ENCODE measurements around the gene IGSF23.
A peak's percentile ranks its signal among the peaks of the same experiment; 100 is the strongest.

Gene IGSF23, protein sequence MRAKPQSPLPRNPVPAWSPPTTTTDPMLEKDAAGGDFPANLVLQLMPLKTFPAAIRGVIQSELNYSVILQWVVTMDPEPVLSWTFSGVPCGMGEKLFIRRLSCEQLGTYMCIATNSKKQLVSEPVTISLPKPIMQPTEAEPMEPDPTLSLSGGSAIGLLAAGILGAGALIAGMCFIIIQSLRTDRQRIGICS

DNA sequence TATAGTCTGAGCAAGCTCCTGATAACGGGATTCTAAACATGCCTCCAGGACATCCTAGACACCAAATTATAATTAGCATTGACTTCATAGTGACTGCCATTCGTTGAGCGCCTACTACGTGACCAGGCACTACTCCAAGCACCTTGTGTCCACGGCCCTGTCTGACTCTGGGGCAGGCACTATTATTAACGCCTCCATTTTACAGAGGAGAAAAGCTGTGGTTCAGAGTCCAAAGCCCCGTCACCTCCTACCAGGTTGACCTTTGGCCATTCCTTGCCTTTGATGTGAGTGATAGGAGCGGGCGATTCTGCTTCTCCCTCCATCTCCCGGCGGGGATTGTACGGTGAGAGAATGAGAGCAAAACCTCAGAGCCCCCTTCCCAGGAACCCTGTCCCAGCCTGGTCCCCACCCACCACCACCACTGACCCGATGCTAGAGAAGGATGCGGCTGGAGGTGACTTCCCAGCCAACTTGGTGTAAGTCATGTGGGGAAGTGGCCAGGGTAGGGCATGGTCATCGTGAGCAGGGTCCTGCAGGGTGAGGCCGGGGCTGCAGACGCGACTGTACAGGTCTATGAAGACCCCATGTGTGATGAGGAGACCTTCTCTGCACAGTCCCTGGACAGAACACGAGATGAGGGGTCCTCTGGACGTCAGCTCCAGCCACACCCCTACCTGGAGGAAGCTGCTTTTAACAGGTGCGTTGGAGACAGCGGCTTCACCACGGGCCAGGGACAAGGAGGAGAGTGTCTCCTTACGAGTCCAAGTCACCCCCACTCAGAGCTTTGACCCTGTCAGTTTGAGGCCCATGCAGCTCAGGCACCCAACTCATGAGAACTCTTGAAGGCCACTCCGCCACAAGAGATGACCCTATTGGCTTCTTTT is at the start of gene IGSF23:
Gene IGSF23, plus strand, starts transcription at position 269 of the 884 bp plus-strand sequence. Its CDS starts 83 bp downstream, at position 352.
- in situ Hi-C loops (cut with MboI; ENCODE audit: low pct_unique_long_range_greater_than_20kb, low sequenced_read_pairs) = no loop called here
- no peak for DNase-seq

DNA sequence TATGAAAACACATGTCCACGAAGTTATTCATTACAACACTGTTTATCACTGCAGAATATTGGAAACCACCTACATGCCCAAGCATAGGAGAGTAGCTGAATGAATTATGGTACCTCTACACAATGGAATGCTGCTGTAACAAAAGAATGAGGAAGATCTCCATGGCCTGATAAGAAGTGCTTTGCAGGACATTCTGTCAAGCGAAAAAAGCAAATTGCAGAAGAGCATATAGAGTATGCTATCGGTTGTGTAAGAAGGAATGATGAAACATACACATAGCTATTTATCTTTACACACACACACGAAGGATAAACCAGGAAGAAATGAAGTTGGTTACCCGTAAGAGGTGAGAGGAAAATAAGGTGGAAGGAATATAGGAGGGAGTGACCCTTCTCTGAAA is 46.4 kb upstream of the IGSF23 start:
- no peak for DNase-seq
- in situ Hi-C loops (cut with MboI; ENCODE audit: low pct_unique_long_range_greater_than_20kb, low sequenced_read_pairs) = no loop called here

DNA sequence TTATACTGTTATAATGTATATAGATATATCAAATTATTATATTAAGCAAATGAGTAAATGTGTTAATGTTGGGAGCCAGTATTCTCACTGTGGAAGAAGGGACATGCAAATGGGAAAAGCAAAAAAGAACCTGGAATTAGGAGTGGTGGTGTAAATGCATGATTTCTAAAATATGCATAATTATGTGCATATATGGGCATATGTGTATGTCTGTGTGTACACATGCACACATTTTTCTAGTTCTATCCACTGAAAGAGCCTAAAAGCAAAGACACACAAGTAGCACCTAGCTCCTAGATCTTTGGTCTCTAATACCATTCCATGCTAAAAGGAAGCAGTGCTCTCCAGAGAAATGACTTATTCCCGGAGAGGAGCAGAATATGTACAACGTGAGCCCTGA is 45.6 kb upstream of the IGSF23 start:
- in situ Hi-C loops (cut with MboI; ENCODE audit: low pct_unique_long_range_greater_than_20kb, low sequenced_read_pairs) = no loop called here
- no peak for DNase-seq

DNA sequence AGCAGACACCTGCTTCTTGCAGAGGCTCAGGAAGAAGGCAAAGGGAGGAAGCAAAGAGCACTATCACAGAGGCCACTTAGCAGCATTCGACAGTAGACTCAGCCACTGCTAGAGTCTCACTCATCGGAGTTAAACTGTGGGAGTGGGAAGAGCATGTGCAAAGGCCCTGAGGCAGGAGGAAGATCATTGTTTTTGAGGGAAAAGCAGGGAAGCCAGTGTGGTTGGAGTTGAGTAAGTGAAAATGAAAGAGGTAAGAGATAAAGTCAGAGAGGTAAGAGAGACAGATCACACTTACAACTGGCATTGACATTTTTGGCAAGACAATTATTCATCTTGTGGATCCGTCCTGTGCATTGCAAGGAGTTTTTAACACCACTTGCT is 42.8 kb upstream of the IGSF23 start:
- no peak for DNase-seq
- in situ Hi-C loops (cut with MboI; ENCODE audit: low pct_unique_long_range_greater_than_20kb, low sequenced_read_pairs) = no loop called here

DNA sequence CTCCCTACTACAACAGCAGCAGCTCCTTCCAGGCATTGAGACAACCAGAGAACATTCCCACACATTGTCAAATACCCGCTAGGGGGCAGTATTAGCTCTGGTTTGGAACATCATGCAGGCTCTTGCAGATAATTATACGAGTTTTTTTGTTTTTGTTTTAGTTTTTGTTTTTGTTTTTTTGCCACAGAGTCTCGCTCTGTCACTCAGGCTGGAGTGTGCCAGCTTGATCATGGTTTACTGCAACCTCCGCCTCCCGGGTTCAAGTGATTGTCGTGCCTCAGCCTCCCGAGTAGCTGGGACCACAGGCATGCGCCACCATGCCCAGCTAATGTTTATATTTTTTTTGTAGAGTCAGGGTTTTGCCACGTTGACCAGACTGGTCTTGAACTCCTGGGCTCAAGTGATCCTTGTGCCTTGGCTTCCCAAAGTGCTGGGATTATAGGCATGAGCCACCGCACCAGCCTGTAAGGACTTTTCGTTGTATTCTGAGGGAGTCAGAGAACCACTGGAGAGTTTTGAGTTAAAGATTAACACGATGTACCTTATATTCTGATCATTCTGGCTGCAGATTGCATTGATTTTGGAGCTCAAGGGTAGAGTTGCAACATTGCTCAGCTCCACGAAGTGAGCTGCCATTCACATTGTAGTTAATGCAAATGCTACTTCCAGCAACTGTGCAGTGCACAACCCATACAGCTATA is 42.2 kb upstream of the IGSF23 start:
- in situ Hi-C loops (cut with MboI; ENCODE audit: low pct_unique_long_range_greater_than_20kb, low sequenced_read_pairs) = no loop called here
- peak; percentile 90 for DNase-seq

DNA sequence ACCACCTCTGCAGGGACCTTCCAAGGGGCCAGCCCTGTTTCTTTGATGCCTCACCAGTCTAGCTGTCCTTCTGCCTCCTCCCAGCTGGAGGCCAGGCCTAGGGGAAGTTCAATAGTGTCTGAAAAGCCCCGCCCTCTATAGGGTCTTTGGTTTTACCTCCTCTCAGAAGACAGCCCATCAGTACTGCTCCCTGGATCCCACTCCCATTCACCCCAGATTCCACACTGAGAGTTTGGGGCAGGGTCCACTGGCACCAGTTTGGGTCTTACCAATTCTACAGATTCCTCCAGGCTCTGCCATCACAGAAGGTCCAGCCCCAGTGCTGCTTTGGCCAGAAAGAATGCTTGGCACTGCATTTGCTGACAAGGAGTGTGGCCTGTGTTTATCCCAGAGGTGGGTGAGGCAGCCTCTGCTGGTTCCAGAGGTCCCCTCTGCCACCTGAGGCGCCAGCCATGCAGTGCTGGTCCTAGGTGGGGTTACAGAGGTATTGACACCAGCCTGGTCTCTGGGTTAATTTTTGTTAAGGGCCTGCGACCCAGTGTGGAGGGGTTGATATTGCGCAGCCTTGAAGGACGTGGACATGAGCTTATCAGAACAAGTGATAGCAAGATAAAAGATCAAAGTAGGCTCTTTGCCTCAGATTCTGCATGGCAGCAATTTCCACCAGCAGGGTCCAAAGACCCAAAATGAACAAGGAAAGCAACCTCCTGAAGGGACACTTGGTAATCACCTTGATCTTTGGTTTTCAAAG is 41.4 kb upstream of the IGSF23 start:
- no peak for DNase-seq

DNA sequence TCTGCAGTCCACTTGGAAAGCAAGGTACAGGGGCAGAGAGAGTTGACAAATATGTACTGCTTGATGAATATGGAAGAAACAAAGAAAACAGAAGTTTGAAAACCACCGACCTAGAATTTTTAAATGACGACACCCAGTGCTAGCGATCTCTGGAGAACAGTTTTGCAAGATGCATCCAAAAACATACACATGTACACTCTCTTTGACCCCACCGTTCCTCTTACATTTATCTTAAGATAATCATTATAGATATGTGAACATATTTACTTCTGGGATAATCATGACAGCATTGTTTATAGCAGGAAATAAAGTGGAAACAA is 40.8 kb upstream of the IGSF23 start:
- in situ Hi-C loops (cut with MboI; ENCODE audit: low pct_unique_long_range_greater_than_20kb, low sequenced_read_pairs) = no loop called here
- no peak for DNase-seq

More for the DNA sequence above, 41.4 kb upstream of the IGSF23 start:
- in situ Hi-C loops (cut with MboI; ENCODE audit: low pct_unique_long_range_greater_than_20kb, low sequenced_read_pairs) = no loop called here

DNA sequence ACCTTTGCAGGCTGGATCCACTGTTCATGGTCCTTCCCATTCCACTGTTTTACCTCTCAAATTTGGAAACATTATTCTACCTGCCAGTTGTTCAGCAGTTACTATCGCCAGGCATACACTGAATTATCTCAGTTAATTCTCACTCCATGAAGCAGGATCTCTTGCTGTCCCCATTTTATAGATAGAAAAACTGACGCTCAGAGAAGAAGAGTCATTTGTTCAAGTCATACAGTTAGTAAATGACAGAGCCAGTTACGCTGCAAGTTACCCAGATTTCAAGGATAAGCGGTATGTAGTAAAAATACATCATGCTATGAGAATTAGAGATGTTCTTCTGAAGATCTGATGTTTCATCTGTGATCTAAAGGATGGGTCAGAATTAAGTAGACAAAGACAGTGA is 40.2 kb upstream of the IGSF23 start:
- no peak for DNase-seq
- in situ Hi-C loops (cut with MboI; ENCODE audit: low pct_unique_long_range_greater_than_20kb, low sequenced_read_pairs) = no loop called here

DNA sequence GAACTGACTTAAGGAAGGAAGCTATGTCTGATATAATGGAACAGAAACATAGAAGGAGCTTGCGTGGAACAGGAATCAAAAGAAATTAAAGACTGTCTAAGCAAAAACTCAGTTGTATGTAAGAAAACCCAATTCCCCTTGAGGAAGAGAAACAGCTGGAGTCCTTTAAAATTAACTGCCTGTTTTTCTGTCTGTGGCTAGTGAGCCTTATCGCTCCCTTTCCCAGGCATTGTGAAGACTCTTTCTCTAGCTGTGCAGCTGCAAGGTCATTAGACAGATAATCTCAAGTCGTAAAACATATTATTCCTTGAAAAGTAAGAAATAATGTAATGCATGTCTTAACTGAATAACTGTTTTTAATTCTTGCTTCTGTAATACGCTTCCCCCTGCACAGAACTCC is 39.7 kb upstream of the IGSF23 start:
- in situ Hi-C loops (cut with MboI; ENCODE audit: low pct_unique_long_range_greater_than_20kb, low sequenced_read_pairs) = no loop called here

DNA sequence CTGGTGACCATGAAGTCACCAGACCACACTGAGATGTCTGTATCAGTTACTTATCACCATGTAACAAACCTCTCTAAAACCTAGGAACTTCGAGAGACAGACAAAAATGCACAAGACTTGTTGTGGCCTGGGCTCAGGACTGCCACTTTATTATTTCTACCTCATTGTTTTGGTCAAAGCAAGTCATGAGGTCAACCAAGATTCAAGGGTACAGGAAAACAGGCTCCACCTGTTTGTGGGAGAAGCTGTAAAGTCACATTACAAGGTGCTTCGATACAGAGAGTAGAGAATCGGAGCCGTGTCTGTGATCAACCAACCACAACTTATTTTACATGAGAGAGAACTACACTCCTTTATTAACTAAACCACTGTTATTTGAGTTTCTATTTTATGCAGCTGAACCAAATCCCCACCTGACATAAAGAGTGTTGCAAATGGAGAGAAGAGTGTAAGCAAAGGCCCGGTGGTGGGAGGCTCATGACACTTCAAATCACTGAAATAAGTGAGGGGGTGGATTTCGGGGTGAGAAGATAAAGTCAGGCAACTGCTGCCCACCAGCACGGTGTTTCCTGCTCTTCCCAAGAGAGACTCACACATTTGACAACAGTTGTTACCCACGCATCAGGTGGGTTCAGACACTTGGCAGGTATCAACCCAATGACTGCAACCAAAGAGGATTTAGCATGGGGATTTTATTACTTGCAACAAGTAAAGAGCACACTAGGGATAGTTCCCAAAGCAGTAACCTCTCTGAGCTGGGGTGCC is 39.0 kb upstream of the IGSF23 start:
- DNase-seq = no peak
- in situ Hi-C loops (cut with MboI; ENCODE audit: low pct_unique_long_range_greater_than_20kb, low sequenced_read_pairs) = no loop called here

More for the DNA sequence above, 39.7 kb upstream of the IGSF23 start:
- no peak for DNase-seq

DNA sequence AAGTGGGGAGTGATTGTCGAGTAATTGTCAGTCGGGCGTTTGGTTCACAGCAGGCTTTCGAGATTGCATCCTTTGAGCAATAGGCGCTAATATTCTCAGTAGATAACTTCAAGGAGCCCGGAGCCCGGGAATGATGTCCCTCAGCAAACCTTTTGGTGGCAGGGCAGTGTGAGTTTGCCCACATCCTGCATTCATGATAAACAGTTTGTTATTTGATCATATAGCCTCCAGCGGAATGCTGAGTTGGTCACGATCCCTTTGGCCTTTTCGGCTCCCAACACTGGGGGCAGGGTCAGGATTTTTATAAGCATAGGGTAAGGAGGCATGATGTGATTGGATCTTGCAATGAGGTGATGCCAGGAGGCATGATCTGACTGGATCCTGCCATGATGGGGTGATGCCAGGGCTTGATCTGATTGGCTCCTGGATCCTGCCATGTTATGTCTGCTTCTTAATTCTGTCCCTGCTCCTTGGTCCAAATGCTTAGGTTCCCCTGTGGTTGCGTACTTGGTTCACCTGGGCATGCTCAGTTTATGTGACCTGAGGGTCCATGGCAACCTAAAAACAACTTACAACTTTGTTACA is 38.2 kb upstream of the IGSF23 start:
- in situ Hi-C loops (cut with MboI; ENCODE audit: low pct_unique_long_range_greater_than_20kb, low sequenced_read_pairs) = no loop called here
- DNase-seq = no peak

DNA sequence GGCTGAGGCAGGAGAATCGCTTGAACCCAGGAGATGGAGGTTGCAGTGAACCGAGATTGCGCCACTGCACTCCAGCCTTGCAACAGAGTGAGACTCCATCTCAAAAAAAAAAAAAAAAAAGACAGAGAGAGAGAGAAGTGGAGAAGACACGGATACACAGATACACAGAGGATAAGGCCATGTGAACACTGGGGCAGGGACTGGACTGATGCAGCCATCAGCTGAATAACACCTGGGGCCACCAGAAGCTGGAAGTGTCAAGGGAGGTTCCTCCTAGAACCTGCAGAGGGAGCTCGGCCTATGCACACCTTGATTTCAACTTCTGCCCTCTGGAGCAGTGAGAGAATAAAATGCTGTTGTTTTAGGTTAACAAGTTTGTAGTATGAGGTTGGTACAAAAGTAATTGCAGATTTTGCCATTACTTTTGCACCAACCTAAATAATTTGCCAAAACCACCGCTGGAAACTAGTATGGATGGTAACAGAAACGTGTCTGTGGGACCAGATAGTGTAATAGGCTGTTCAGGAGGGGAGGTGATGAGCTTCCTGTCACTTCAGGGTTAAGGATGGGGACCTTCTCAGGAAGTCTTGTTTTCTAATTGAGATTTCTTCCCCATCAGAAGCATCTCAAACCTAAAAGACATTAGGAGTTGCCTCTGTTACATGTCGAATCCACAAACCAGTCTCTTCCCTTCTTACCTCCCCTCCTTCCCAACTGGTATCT is 36.4 kb upstream of the IGSF23 start:
- DNase-seq = peak; percentile 68
- in situ Hi-C loops (cut with MboI; ENCODE audit: low pct_unique_long_range_greater_than_20kb, low sequenced_read_pairs) = no loop called here

DNA sequence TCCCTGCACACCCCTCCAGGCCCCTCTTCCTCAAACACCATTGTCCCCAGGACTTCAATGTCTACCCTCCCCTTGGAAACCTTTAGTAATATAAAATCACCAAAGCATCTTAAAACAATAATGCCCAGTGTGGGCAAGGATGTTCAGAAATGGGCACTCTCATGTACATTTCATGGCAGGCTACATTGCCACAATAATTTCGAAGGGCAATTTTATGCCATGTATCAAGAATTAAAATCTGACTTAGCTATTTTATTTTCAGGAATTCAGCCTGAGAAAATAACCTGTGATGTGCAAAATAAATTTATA is 35.8 kb upstream of the IGSF23 start:
- DNase-seq = no peak
- in situ Hi-C loops (cut with MboI; ENCODE audit: low pct_unique_long_range_greater_than_20kb, low sequenced_read_pairs) = no loop called here

DNA sequence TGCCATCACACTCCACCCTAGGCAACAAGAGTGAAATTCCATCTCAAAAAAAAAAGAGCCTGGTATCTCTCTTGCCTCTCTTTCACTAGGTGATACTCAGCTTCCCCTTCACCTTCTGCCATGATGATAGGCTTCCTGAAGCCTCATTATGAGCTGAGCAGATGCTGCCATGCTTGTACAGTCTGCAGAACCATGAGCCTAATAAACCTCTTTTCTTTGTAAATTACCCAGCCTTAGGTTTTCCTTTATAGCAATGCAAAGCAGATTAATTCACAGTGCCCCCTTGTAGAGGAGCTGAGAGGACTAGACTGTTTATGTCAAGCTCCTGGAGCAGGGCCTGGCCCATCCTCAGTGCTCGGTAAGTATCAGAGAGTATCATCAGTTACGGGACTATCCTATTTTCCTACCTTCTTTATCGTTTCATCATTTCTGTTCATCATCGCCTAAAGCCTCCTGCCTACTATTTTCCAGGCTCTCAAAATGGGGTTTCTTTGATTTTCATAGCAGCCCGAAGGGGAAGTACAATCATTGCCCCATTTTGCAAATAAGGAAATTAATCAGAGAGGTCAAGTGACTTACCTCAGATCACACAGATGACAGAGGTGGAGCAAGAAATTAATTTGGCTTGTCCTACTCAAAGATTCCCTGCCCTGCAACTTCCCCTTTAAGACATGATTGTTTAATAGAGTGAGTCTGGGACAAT is 33.5 kb upstream of the IGSF23 start:
- no peak for DNase-seq
- in situ Hi-C loops (cut with MboI; ENCODE audit: low pct_unique_long_range_greater_than_20kb, low sequenced_read_pairs) = no loop called here

DNA sequence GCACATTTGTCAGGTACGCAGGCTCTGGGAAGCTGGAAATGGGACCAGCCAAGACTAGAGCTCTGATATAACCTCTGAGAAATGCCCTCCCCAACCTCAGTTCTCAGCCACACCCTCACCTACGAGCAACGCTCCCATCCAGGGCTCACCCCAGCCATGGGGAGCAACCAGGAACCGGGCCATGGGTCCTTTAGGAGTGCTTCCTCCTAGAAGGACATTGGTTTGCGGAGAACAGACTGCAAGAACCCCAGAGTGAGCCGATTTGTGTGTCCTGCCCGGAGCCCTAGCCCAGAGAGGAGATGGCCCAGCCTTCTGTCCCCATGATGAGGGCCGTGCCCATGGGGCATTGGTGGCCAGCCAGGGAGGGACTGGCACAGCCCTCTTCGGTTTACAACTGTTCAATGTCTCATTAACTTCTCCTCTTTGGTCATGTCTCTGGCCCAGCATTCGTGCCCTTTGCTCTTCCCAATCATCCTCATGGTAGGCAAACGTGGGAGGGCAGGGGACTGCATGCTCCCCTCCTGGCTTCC is 32.9 kb upstream of the IGSF23 start:
- in situ Hi-C loops (cut with MboI; ENCODE audit: low pct_unique_long_range_greater_than_20kb, low sequenced_read_pairs) = no loop called here
- no peak for DNase-seq

DNA sequence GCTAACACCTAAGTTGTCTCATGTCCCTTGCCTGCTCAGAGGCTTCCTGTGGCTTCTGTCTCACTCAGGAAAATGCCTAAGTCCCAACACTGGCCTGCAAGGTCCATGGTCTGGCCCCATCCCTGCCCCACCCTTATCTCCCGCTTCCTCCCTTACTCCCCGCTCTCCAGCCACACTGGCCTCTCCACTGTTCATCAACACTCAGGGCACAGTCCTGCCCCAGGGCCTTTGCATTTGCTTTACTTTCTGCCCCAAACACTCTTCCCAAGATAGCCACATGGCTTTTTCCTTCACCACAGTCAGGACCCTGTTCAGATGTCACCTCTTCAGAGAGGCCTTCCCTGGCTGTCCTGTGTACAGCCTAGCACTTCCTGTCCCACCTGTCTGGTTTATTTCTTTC is 32.1 kb upstream of the IGSF23 start:
- DNase-seq = no peak
- in situ Hi-C loops (cut with MboI; ENCODE audit: low pct_unique_long_range_greater_than_20kb, low sequenced_read_pairs) = no loop called here

DNA sequence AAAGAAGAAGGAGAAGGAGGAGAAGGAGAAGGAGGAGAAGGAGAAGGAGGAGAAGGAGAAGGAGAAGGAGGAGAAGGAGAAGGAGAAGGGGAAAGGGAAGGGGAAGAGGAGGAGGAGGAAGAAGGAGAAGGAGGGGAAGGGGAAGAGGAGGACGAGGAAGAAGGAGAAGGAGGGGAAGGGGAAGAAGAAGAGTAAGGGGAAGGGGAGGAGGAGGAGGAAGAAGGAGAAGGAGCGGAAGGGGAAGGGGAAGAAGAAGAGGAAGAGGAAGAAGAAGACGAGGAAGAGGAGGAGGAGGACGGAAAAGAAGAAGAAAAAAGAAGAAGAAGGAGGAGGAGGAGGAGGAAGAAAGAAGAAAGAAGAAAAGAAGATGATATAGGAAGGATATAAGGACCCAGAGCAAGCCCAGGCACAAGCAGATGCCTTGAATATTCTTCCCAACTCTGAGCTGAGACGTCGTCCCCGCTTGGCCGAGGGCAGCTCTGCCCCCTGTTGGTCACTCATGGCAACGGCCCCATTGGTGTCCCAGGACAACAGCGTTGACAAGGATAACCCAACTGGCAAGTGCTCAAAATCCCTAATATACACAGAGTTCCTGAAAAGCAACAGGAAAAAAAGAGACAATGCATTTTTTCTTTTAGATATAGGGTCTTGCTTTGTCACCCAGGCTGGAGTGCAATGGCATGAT is 30.6 kb upstream of the IGSF23 start:
- DNase-seq = peak; percentile 64
- in situ Hi-C loops (cut with MboI; ENCODE audit: low pct_unique_long_range_greater_than_20kb, low sequenced_read_pairs) = no loop called here
